ENCODE measurements around the gene NEIL3.

The NEIL3 gene, protein sequence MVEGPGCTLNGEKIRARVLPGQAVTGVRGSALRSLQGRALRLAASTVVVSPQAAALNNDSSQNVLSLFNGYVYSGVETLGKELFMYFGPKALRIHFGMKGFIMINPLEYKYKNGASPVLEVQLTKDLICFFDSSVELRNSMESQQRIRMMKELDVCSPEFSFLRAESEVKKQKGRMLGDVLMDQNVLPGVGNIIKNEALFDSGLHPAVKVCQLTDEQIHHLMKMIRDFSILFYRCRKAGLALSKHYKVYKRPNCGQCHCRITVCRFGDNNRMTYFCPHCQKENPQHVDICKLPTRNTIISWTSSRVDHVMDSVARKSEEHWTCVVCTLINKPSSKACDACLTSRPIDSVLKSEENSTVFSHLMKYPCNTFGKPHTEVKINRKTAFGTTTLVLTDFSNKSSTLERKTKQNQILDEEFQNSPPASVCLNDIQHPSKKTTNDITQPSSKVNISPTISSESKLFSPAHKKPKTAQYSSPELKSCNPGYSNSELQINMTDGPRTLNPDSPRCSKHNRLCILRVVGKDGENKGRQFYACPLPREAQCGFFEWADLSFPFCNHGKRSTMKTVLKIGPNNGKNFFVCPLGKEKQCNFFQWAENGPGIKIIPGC

DNA sequence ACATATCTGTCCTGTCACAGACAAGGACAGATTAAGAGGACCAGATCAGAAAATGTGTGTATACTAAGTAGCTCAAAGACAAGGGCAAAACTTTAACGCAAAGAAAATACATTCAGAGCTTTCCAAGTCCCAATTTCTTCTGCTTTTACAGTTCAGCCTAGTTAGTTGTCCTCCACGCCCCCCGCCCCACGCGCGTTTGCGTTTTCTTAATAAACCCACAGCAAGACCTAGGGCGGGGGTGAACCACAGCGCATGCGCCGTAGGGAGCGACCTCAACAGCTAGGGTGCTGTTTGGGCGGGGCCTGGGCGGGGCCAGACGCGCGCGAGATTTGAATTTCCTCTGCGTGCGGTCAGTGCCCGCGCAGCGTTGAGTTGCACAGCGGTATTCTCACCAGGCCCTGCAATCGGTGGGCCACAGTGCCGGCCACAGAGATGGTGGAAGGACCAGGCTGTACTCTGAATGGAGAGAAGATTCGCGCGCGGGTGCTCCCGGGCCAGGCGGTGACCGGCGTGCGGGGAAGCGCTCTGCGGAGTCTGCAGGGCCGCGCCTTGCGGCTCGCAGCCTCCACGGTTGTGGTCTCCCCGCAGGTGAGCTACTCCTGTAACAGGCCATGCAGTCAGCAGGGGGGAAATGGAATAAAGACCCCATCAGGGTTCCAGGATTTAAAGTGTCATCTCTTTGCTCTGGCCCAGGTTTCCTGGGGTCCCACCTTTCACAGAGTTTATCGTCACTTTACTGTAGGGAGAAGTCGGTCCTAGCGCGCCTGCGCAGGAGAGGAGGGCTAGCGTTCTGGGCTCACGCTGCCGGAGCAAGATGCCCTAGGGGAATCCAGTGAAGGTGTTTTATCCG lies at the start of gene NEIL3:
TSS of gene NEIL3 (plus strand) at position 353 of the 850 bp plus-strand sequence. CDS start at position 433, 80 bp downstream.
- DNase-seq: peak; percentile 85

DNA sequence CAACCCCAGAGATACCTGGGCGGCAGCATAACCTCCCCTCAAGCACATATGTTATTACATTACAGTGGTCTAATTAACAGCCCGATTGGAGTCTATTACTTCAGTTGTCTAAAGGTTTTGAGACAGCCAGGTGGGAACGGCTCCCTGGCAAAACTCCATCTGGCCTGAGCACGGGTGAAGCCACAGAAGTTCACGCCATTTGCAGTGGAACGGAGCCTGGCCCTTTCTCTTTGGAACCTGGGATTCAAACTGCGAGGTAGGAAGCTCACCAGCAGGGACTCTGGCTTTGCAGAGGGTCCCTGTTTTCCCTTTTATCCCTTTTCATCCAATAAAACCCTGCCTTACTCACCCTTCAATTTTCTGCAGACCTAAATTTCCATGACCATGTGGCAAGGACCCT lies 45.9 kb upstream of the NEIL3 start:
- no peak for DNase-seq

DNA sequence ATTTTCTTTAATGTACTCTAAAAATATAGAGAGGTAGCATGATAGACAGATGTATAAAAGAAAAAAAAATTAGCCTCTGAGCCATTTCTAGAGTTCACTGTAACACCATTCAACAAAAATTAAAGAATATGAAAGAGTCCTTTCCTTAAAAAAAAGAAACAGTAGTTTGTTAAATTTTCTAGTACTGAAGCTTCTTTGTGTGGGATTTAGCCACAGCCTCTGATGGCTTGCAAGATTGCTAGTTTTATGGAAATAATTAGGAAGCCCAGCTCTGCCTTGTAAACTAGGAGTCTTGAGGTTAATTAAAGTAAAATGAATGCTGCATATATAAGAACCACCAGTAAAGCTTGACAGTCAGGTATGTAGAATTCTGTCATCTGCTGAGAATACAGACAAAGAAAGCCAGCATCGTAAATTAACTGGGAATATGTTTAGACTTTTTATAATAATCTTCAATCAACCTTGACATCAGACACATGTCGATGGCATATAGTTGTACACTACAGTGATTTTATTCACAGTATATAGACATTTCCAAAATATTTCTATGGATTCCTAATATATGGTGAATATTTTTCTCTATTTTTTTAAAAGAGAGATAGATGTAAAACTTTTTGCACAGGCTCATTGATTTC lies 44.8 kb upstream of the NEIL3 start:
- no peak for DNase-seq

DNA sequence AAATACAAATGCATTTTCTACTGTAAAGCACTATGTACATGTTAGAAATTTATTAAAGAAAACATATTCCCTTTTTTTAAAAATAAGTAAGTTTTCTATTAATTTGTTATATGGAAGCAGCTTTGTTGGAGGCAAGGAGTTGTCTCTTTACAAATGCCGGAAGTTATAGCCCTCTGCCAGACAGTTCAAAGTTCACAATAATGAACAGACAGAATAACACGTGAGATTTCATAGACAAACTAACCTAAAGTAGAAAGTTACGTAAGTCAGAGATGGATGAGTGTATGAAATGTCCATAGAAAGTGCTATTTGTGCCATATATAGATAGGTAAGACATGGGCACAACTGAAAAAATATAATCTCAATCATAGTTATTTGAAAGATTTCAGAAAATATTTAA lies 43.9 kb upstream of the NEIL3 start:
- no peak for DNase-seq

DNA sequence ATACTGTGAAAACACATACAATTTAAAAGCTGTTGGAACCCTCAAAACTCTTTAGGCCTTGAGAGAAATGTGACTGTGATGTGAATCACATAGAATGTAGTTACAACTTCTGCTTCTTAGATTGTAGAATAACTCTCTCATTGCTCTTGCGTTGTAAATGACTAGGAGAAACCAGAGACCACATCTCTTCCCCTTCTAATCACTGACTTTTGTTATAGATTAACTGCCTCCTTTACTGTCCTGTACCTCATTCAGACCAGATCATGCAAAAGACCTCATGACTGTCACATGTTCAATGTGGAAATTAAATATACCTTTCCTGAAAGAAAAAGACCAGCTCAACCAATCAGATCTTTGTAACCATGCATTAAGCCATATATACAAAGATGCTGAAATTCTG lies 43.2 kb upstream of the NEIL3 start:
- no peak for DNase-seq

DNA sequence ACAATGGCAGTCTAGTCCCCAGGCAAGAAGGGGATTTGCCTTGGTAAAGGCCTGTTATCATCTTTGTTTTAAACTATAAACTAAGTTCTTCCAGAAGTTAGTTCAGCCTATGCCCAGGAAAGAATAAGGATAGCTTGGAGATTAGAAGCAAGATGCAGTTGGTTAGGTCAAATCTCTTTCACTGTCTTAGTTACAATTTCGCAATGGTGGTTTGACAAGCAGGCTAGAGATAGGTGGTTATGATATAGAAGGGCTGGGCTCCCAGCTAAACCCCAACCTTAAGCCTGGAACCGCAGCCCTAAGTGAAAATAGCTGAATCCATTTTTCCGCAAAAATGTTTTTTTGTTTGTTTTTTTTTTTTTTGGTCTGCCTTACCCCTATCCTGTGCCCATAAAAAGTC lies 41.8 kb upstream of the NEIL3 start:
- no peak for DNase-seq

DNA sequence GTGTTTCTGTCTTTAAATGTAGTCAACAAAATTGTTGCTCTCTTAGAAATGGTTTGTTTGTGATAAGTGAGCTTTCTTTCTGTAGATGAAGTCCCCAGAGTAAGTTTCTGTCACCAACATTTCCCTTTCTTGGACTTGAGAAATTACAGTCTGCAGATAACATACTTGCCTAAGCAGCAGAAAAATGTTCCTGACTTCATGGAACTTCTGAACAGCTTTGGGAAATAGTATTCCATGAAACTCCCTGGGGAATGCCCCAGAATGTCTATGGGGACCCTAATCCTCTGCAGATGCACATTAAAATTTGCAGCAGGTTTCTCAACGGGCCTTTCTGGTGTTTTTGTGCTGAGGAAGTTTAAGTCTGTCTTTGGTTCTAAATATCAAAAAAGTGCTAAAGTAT lies 38.6 kb upstream of the NEIL3 start:
- no peak for DNase-seq

DNA sequence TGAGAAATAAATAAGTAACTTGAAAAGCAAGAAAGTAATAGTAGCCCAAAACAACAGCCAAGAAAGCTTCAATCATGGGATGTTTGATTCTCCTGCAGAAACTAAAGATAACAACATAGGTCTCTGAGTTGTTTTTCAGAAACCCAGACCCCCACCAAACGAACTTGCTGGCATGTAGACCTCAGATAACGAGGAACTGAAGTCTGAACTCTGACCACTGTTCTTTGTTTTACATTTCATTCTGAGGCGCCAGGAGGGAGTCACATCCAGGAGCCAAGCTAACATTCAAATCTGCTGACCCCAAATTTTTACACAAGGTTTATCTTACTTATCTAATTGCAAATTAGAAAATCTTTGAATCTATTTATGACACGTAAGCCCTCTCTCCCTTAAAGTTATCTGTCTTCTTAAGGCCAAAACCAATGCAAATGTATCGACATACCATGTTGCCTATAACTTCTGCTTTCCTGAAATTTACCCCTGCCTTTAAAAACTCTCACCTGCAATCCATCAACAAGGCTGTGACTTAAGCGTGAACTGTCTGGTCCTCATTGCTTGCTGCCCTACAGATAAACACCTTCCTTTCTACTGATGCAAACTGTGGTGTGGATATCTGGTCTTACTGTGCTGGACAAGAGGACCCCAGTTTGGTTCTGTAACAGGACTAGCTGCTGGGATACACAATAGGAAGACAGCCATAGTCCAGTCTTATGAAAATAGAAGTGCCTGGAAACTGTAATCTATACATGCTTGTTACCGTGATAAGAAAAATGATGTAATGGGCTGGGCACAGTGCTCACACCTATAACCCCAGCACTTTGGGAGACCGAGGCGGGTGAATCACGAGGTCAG lies 37.5 kb upstream of the NEIL3 start:
- no peak for DNase-seq

DNA sequence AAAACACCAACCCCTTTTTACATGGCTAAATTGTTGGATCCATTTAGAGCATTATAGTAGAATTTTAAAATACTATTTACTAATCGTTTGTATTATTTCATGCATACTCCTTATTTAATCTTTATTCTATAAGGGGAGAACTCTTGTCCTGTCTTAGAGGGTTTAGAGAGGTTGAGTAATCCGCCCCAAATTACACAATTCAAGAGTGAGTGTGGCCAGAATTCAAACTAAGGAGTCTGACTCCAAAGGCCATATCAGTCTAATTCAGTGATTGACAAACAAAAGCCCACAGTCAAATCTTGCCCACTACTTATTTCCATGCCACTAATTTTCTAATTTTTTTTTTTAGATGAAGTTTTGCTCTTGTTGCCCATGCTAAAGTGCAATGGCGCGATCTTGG lies 33.7 kb upstream of the NEIL3 start:
- no peak for DNase-seq

DNA sequence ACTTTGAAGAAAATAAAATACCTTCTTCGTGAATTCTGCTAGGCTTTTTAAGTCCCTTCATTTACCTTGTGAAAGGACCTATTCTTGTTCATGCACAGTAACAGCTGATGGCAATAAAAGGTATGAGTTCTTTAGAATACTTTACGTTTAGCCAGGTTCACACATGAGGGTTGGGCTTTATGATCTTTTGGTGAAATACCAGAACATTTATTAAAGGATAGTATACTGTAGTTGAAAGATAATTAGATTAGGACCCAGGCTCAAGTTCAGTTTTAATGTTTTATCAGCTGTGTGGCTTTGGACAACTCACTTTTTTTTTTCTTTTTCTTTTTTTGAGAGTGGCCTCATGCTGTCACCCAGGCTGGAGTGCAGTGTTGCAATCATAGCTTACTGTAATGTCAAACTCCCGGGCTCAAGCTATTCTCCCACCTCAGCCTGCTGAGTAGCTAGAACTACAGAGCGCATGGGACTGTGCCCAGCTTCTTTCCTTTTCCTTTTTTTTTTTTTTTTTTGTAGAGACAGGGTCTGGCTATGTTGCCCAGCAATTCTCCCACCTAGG lies 28.2 kb upstream of the NEIL3 start:
- DNase-seq: no peak

DNA sequence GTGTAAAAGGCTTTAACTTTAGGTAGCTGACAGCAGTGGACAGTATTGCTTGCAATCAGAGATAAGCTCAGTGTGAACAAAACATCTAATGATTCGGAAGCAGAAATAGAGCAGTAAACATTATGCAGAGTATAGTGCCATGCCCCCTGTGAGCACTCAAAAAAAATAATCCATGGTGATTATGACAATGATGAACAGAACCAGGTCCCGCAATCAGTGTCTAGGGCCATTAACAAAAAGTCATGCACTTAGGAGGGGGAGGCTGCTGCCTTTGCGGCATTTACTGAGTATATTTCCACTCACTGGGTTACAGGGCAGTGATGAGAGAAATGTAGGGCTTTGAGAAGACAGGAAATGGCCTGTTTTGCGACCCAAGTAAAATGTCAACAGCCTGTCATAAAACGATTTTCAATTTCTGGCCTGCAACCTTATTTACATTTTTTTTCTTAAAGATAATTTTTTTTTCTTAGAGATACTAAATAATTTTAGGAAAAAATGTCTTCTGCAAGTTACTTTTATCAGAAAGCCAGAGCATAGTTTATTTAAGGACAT lies 27.3 kb upstream of the NEIL3 start:
- no peak for DNase-seq

DNA sequence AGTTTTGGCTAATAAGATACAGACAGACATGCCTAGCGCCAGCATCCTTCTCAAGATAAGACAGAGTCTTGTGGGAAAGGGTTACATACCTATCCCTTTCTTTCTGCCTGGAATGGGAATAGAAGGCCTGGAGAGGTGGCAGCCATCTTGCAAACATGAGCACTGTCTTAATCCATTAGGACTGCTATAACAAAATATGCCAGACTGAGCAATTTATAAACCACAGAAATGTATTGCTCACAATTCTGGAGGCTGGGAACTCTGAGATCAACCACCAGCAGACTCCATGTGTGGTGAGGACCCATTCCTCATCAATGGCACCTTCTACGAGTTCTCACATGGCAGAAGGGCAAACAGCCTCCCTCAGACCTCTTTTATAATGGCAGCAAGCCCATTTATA lies 26.5 kb upstream of the NEIL3 start:
- DNase-seq: no peak

DNA sequence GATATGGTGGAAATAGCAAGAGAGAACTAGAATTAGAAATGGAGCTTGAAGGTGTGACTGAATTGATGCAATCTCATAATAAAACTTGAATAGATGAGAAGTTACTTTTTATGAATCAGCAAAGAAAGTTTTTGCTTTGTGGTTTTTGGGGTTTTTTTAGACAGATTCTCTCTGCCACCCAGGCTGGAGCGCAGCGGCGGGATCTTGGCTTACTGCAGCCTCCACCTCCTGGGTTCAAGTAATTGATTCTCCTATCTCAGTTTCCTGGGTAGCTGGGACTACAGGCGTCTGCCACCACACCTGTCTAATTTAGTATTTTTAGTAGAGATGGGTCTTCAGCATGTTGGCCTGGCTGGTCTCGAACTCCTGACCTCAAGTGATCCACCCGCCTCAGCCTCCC lies 23.7 kb upstream of the NEIL3 start:
- no peak for DNase-seq

DNA sequence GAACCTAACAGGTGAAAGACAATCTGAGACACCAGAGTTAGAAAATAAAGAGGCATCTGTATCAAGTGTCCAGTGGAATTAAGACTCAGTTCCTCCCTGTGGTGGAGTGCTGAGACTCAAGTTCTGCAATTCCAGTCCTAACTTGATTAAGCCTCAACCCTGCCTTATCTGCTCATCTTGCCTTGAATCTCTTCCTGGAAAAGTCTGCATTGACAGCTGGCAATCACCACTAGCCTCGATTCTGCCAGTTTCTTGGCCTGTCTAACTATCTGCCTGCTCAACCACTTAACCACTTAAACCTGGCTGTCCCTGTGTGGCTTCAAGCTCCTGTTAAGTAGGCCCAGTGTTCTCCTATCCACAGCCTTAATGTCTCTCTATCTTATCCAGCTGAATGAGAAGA lies 22.4 kb upstream of the NEIL3 start:
- DNase-seq: no peak

DNA sequence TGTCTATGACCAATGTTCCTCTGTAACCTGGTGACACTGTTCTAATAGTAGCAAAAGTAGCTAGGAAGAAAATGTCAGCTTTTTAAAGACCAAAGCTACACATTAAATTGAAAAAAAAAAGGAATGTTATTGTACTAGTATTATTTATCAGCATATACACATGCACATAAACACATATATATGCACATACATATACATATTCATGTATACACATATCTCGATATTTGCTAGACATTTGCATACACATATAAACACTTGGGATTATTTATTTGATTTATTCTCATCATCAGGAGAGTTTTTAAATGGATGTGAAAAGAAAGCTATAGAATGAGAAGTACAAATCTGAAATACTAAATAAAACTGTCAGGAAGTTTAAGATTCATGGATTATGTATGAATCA lies 21.3 kb upstream of the NEIL3 start:
- DNase-seq: no peak

DNA sequence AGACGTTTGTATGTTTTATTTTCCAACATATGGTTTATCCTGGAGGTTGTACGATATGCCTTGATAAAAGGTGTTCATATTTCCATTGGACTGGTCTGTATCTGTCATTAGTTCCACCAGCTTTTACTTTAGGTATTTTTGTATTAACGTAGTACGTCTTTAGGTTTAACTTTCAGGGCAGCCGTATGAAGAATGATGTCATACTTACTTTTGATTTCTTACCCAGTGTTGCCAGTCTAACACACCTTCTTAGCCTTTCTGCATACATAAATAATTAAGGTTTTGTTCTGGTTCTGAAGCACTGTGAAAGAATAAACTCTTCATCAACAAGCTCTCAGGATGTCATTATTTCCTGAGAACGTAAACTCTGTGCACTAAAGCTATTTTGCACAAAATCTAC lies 18.9 kb upstream of the NEIL3 start:
- no peak for DNase-seq

DNA sequence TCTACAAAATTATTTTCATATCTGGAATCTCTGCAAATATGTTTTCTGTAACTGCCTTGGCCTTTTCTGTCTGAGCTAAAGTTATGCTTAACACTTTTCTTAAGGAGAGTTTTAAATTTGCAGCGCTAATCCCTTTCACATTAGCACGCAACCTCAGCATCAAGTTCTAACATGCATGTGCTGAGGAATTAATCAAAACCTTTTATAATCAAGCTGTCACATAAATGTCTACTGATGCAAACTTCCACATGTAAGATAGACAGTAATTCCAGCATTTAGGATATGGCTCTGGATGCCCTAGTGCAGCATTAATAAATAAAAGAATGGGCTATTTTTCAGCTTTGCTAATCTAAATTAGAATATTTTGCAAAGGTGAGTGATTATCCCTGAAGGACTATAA lies 17.5 kb upstream of the NEIL3 start:
- DNase-seq: no peak

DNA sequence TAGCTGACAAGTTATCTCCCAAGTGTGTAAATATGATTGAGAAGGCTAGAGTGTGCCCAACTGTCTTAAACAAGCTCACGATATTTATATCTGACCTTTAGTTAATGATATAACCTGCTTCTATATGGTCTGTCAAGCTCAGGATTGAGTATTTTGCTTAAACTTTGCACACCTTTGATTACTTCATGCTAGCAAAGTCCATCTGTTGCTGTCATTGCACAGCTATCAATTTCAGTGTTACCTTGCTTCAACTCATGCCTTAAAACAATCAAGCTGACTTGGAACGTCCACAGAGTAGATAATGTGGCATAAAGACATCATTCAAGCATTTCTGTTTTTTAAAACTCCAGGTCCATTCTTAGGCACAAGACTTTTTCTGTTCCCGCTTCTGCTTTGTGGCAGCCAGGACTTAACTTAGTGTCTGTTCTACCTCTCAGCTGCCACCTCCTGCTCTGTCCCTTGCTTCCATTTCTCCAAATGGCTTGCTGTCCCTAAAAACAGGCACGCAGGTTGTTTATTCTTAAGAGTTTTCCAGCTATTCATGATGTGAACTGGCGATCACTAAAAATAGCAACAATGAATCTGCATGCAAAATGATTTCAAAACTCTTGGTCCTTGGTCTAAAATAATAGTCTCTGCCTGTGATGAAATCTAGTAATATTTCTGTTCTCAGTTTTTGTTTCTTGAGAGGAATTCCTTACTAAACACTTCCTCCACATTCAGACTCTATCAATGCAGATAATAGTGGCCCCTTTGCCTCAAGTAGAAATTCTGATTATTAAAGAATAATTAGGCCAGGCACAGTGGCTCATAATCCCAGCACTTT lies 16.3 kb upstream of the NEIL3 start:
- DNase-seq: no peak

DNA sequence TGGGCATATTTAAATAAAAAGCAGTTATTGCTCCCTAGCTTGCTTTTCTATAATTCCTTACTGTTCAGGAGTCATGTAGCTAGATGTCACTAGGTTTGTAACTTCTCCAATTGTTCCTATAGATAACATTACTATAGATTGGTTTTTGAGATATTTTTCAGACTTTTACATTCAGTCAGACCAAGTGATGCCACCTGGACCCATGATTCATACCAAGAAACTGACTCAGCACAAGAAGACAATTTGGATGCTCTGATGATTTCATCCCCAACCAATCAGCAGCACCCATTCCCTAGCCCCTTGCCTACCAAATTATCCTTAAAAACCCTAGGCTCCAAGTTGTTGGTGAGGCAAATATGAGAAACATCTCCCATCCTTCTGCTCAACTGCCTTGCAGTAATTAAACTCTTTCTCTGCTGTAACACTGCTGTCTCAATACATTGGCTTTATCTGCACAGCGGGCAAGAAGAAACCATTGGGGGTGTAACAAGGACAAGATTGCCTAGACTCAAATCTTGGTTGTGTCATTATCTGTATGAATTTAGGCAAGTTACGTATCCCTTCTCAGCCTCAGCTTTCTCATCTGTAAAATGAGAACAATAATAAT lies 11.8 kb upstream of the NEIL3 start:
- DNase-seq: no peak

DNA sequence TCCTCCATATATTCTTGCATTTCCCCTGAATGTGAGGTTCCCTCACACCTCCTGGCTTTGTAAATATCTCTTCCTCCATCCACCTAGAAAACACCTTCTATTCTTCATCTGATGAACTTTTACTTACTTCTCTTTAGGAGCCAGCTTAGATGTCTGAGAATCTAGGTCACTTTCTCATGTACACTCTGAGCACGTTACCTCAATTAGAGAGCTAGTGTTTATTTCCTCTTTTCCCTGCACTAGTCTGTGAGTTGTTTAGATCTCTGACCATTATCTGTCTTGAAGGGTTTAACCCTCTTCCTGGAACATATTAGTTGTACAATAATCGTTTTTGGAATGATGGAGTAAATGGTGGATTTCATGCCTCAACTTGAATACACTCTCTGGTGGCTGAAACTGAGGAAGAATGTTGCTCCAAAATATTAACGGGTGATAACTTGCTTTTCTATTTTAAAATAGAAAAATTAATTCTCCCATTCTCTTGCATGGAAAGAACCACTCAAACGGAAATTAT lies 8.5 kb upstream of the NEIL3 start:
- no peak for DNase-seq

All from NCI-H345 (cell line).